Mesenchymal stem cell (in vitro differentiated cells and primary cell): ENCODE data around the gene SLC18B1.

Source experiments
- DNase-seq: peaks from one replicate; pipeline ENCODE4 v3.0.0-alpha.2; 2013
- H2AFZ ChIP-seq: one replicate; pipeline ENCODE4 v1.6.1; 2013; ENCODE audit warnings: low read depth, mild to moderate bottlenecking, control low read depth, inconsistent platforms, low read length, moderate library complexity
- H2AK5ac ChIP-seq: 2 replicates; pipeline ENCODE4 v1.6.1; 2013; ENCODE audit warnings: low read length, moderate library complexity, mild to moderate bottlenecking, inconsistent platforms; ENCODE audit not compliant: severe bottlenecking
- H2BK120ac ChIP-seq: one replicate; pipeline ENCODE4 v1.6.1; 2013; ENCODE audit warnings: low read depth, mild to moderate bottlenecking, inconsistent platforms, low read length, moderate library complexity
- H2BK12ac ChIP-seq, 2 experiments: one replicate each; pipeline ENCODE4 v1.6.1; 2013; ENCODE audit warnings: inconsistent platforms in 2 of 2, low read length in 2 of 2, mild to moderate bottlenecking in 2 of 2, moderate library complexity in 2 of 2, control low read depth in 1 of 2
- H2BK15ac ChIP-seq: one replicate; pipeline ENCODE4 v1.6.1; 2013; ENCODE audit warnings: mild to moderate bottlenecking, low read depth, inconsistent platforms; ENCODE audit not compliant: poor library complexity, severe bottlenecking
- H2BK5ac ChIP-seq: 2 replicates; pipeline ENCODE4 v1.6.1; 2013; ENCODE audit warnings: low read depth, mild to moderate bottlenecking, low read length, control low read depth, inconsistent platforms; ENCODE audit not compliant: poor library complexity, severe bottlenecking
- H3K14ac ChIP-seq, 2 experiments: one replicate each; pipeline ENCODE4 v1.6.1; 2013; ENCODE audit warnings: inconsistent platforms in 2 of 2, low read length in 2 of 2, control low read depth in 1 of 2, mild to moderate bottlenecking in 1 of 2, moderate library complexity in 1 of 2
- H3K18ac ChIP-seq, 2 experiments: one replicate each; pipeline ENCODE4 v1.6.1; 2013; ENCODE audit warnings: inconsistent platforms in 2 of 2, low read length in 2 of 2, control low read depth in 1 of 2, low read depth in 1 of 2, mild to moderate bottlenecking in 1 of 2
- H3K23ac ChIP-seq, 2 experiments: one replicate each; pipeline ENCODE4 v1.6.1; 2013; ENCODE audit warnings: inconsistent platforms in 2 of 2, low read length in 2 of 2, mild to moderate bottlenecking in 2 of 2, moderate library complexity in 2 of 2, control low read depth in 1 of 2
- H3K27ac ChIP-seq: 2 replicates; pipeline ENCODE4 v1.5.1; 2013; ENCODE audit warnings: mild to moderate bottlenecking, moderate library complexity, low read length, control low read depth, inconsistent platforms; ENCODE audit not compliant: poor library complexity, severe bottlenecking
- H3K27me3 ChIP-seq, 2 experiments: 2 replicates each; pipeline versions ENCODE4 v1.6.1 to v1.7.0; 2013; ENCODE audit warnings: low read length in 2 of 2, mild to moderate bottlenecking in 2 of 2, moderate library complexity in 2 of 2, control low read depth in 1 of 2, inconsistent platforms in 1 of 2; ENCODE audit not compliant: control insufficient read depth in 1 of 2, insufficient read depth in 1 of 2
- H3K36me3 ChIP-seq, 2 experiments: 2 replicates each; pipeline versions ENCODE4 v1.6.1 to v1.7.0; 2013; ENCODE audit warnings: low read length in 2 of 2, control low read depth in 1 of 2, inconsistent platforms in 1 of 2, low read depth in 1 of 2, mild to moderate bottlenecking in 1 of 2; ENCODE audit not compliant: insufficient read depth in 2 of 2, control insufficient read depth in 1 of 2
- H3K4ac ChIP-seq, 2 experiments: one replicate each; pipeline ENCODE4 v1.6.1; 2013; ENCODE audit warnings: inconsistent platforms in 2 of 2, low read length in 2 of 2, mild to moderate bottlenecking in 2 of 2, moderate library complexity in 2 of 2, control low read depth in 1 of 2, low read depth in 1 of 2
- H3K4me1 ChIP-seq: 2 replicates; pipeline ENCODE4 v1.6.1; 2013; ENCODE audit warnings: low read depth, low read length, control low read depth; ENCODE audit not compliant: control insufficient read depth, insufficient read depth
- H3K4me2 ChIP-seq: 2 replicates; pipeline ENCODE4 v1.6.1; 2013; ENCODE audit warnings: low read length, mild to moderate bottlenecking, inconsistent platforms; ENCODE audit not compliant: poor library complexity, severe bottlenecking
- H3K4me3 ChIP-seq, 2 experiments: 2 replicates each; pipeline versions ENCODE4 v1.5.1 to v1.7.0; 2013; ENCODE audit warnings: low read length in 2 of 2, mild to moderate bottlenecking in 2 of 2, control low read depth in 1 of 2, low read depth in 1 of 2; ENCODE audit not compliant: insufficient read depth in 1 of 2
- H3K79me1 ChIP-seq: replicated peaks from 2 replicates; pipeline ENCODE4 v1.6.1; 2013; ENCODE audit warnings: mild to moderate bottlenecking, control low read depth, low read length, inconsistent platforms; ENCODE audit not compliant: poor library complexity, severe bottlenecking
- H3K9ac ChIP-seq: 2 replicates; pipeline ENCODE4 v1.7.0; 2013; ENCODE audit warnings: mild to moderate bottlenecking, low read length, moderate library complexity
- H3K9me3 ChIP-seq: 2 replicates; pipeline ENCODE4 v1.7.0; 2013; ENCODE audit warnings: mild to moderate bottlenecking, low read length; ENCODE audit not compliant: control insufficient read depth
- H4K8ac ChIP-seq: one replicate; pipeline ENCODE4 v1.6.1; 2013; ENCODE audit warnings: inconsistent platforms, mild to moderate bottlenecking, low read length, moderate library complexity
- H4K91ac ChIP-seq: one replicate; pipeline ENCODE4 v1.6.1; 2013; ENCODE audit warnings: mild to moderate bottlenecking, low read length, inconsistent platforms
- WGBS: methylation state at CpG from one replicate; pipeline ENCODE4 v1.1.7; 2013; ENCODE audit warnings: mixed read lengths; 5-methylcytosine and 5-hydroxymethylcytosine counted together

The SLC18B1 gene

DNA sequence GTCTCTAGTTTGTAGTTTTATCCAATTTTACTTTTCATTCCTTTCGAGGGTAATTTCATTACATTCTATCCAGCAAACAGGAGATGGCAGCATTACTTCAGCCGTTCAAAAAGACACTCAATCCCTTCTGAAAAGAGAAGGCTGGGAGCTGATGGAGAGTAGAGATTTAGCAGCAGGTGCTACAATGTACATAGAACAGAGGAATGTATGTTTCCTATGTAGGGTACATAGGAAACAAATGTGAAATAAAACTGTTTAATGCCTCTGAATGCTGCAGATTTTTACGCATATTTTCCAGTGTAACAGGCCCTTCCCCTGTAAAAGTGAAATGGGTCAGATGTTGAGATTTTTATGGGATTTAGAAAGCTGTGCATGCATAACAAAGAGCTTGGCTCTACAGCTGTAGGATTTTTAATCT lies 31.9 kb upstream of the SLC18B1 start:
- no peak overlapping the region for H2BK120ac ChIP-seq
- DNase-seq: peak; percentile 57
- H2AFZ ChIP-seq: no peak overlapping the region

DNA sequence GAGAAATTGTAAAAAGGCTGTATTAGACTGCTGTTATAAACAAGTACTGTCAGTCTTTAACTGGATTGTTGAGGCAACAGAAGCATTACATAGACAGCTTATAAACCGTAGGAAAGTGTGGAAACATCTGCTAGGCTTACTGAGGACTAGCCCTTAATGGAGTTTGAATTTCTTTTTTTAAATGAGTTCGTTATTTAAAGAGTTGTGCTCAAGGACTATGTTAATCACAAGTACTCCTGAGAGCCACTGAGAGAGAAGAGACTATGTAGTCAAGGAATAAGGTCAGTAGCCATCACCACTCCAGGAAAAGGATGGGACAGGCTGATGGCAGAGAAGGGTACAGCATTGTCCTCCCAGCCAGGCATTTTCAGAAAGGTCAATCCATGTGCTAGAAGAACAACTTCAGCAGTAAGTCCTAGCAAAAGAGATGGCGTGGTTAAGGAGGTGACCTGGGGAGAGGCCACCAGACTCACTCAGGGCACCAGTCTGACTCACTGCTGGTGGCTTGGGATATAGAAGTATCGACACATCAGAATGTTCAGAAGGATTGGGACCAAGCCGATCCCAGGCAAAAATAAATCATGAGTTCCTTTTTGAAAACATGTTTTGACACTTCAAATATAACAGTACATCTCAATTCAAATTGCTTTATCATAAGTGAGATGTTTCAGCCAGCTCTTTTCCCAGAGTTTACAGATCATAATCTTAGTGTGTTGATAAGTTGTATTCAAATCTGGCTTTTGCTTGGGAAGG lies 22.4 kb upstream of the SLC18B1 start:
- Histone ChIP-seq H2BK5ac (no peak overlapping the region), H4K8ac (no peak overlapping the region), H3K18ac (peak overlapping the region in 1 of 2 experiments; percentile 62), H3K9me3 (no peaks in the 10 kb centered on the region), H3K14ac (no peak overlapping the region), H2BK15ac (no peak overlapping the region), H3K4ac (no peak overlapping the region), H3K27me3 (no peaks in the 10 kb centered on the region), H4K91ac (no peak overlapping the region), H2AFZ (no peak overlapping the region), H2BK120ac (no peak overlapping the region), H3K36me3 (peaks cover 15 to 42% of the 10 kb centered on the region in 2 experiments), H3K27ac (peak overlapping the region; percentile 13), H3K4me2 (no peak overlapping the region), H3K4me3 (no peak overlapping the region), H3K4me1 (peaks cover 5% of the 10 kb centered on the region), H2AK5ac (no peak overlapping the region), H3K79me1 (peaks cover 3% of the 10 kb centered on the region), H3K9ac (peak overlapping the region; percentile 30), H3K23ac (no peak overlapping the region), H2BK12ac (no peak overlapping the region)
- DNase-seq: peak; percentile 65
- 34% methylated on average over 5 of the region's 5 CpGs for WGBS

More for the DNA sequence above, 31.9 kb upstream of the SLC18B1 start:
- Histone ChIP-seq H4K8ac (no peak overlapping the region), H2BK12ac (no peak overlapping the region), H2AK5ac (no peak overlapping the region), H3K23ac (no peak overlapping the region), H3K9me3 (no peaks in the 10 kb centered on the region), H2BK5ac (no peak overlapping the region), H3K27me3 (peaks cover 0 to under 1% of the 10 kb centered on the region in 2 experiments), H3K18ac (no peak overlapping the region), H3K4me1 (no peaks in the 10 kb centered on the region), H3K4me2 (no peak overlapping the region), H3K4me3 (no peak overlapping the region), H3K4ac (no peak overlapping the region), H3K79me1 (no peaks in the 10 kb centered on the region), H4K91ac (no peak overlapping the region), H3K9ac (no peak overlapping the region), H2BK15ac (no peak overlapping the region), H3K14ac (no peak overlapping the region), H3K36me3 (no peaks in the 10 kb centered on the region), H3K27ac (no peak overlapping the region)
- WGBS: 73% methylated on average over 2 of the region's 3 CpGs

DNA sequence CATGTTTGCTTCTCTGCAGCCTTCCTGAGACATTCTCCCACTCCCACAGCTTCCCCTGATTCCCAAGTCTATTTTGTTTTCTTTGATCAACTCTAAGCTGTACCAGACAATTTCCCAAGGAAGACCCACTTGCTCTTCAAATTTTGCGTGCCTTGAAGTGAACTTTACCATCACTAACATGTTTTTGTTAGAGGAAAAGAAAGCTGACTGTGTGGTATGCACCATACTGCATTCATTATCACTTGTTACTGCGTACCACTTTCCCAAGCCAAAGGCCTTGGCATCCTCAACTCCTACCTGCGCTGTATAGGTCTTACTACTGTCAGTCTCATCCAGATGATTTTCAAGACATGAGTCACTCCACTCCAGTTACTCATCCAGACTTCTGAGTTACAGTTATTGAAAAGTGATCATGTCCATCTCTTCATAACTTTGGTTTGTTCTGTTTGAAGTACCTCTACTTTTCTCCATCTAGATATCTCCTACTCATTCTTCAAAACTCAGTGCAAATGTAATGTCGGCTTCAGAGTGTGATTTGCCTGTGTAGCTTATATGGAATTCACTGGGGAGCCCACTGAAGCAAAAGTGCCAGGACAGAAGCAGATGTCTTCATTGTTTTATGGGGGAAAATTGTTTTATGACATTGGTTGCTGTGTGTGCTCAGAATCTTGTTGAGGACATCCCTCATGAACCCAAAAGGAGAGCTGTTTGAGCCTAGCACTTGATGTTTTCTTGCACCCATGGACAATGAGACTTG lies 21.1 kb upstream of the SLC18B1 start:
- no peak overlapping the region for H3K4ac ChIP-seq
- no peak overlapping the region for H2BK12ac ChIP-seq
- H3K14ac ChIP-seq: no peak overlapping the region
- H2AFZ ChIP-seq: no peak overlapping the region
- peaks cover 16 to 52% of the 10 kb centered on the region in 2 experiments for H3K36me3 ChIP-seq
- H3K23ac ChIP-seq: no peak overlapping the region
- H3K4me2 ChIP-seq: no peak overlapping the region
- H3K4me3 ChIP-seq: no peak overlapping the region
- no peak overlapping the region for H4K91ac ChIP-seq
- no peak overlapping the region for H4K8ac ChIP-seq
- peak; percentile 13 for DNase-seq
- H2BK15ac ChIP-seq: no peak overlapping the region
- H3K9ac ChIP-seq: peak overlapping the region; percentile 54
- 69% methylated on average over 4 of the region's 4 CpGs for WGBS
- H3K4me1 ChIP-seq: peaks cover 6% of the 10 kb centered on the region
- no peaks in the 10 kb centered on the region for H3K27me3 ChIP-seq
- no peak overlapping the region for H3K27ac ChIP-seq
- no peak overlapping the region for H2AK5ac ChIP-seq
- no peak overlapping the region for H2BK5ac ChIP-seq
- H3K9me3 ChIP-seq: no peaks in the 10 kb centered on the region
- H3K79me1 ChIP-seq: peaks cover 3% of the 10 kb centered on the region
- no peak overlapping the region for H2BK120ac ChIP-seq
- H3K18ac ChIP-seq: no peak overlapping the region
